HG03095 (cell line): ENCODE results near the gene SLC22A15.
A peak's percentile ranks its signal among the peaks of the same experiment; 100 is the strongest.

Experiments
- ATAC-seq: cut with Tn5 transposase; IDR thresholded peaks from one replicate; pipeline ENCODE4 v1.9.1; 2021; ENCODE audit warnings: moderate library complexity; ENCODE audit not compliant: unreplicated experiment

The SLC22A15 gene

GRCh38 chr1:116099379-116099778 lies 123.1 kb downstream of the SLC22A15 start:
- ATAC-seq = no peak

- no peak for ATAC-seq
These were observed 123.6 kb downstream of the SLC22A15 start for GRCh38 chr1:116099919-116100318.

GRCh38 chr1:116104667-116105066 lies 128.4 kb downstream of the SLC22A15 start:
- ATAC-seq = no peak

DNA sequence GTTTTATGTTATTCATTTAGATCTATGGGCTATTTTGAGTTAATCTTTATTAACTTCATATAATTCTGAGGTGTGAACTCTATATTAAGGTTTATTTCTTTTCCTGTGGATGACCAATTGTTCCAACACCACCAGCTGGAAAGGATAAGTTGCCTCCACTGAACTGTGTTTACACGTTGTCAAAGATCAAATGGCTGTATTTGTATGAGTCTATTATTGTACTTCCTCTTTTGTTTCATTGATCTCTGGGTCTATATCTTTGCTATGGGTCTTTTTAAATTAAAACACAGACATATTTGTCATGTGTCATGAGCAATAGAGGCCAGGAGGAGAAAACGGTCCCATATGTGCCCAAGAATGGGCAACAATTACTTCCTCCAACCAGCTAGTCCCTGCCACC lies 129.7 kb downstream of the SLC22A15 start:
- no peak for ATAC-seq

- ATAC-seq = no peak
These were observed 130.3 kb downstream of the SLC22A15 start for GRCh38 chr1:116106646-116107045.

GRCh38 chr1:116107371-116107770 lies 131.1 kb downstream of the SLC22A15 start:
- no peak for ATAC-seq

DNA sequence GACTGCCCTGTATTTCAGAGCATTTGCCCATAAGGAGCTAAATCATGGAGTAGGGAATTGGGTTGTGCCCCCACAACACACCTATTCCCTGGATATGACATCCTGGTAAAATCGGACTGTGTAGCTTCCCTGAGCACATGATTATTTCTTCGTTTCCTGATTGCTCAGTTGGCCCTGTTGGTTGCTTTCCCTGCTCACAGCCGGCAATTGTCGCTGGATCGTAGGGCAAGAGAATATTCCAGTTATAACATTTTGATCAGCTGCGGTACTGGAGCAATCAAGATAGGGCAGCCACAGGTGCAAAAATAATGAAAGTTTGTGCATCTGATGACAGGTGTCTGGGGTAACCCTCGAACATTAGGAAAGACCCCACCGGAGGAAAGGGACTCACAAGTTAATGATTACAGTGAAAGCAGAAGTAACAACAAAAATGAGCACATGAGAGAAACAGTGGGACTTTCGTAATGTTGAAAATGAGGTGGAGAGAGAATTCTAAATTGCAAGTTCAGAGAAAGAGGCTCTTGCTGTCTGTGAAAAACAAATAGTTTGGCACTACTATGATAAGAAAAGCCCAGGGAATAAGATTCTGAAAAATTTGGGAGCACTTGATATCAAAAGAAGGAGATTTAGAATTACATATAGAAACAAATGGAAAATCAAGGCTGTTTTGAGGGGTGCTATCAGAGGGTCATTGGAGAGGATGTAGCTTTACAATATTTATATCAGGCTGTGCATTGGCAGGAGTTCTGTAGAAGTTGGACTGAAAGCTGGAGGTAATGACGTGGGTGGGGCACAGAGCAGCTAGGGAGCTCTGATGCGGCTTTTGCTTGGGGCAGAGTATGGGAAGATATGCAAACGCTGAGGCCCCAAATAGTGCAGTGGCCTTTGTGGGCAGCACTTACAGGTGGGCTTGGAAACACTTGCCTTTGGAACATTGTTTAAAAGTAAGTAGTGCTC lies 134.5 kb downstream of the SLC22A15 start, which contains the start of gene MAB21L3:
Gene MAB21L3, plus strand, starts transcription at position 833 of the 957 bp plus-strand sequence. CDS start 1,217 bp downstream, outside the sequence.
- peak; percentile 60 for ATAC-seq

GRCh38 chr1:116111524-116112021 lies 135.3 kb downstream of the SLC22A15 start:
- no peak for ATAC-seq

GRCh38 chr1:116112388-116113140 lies 136.3 kb downstream of the SLC22A15 start:
- ATAC-seq = no peak

DNA sequence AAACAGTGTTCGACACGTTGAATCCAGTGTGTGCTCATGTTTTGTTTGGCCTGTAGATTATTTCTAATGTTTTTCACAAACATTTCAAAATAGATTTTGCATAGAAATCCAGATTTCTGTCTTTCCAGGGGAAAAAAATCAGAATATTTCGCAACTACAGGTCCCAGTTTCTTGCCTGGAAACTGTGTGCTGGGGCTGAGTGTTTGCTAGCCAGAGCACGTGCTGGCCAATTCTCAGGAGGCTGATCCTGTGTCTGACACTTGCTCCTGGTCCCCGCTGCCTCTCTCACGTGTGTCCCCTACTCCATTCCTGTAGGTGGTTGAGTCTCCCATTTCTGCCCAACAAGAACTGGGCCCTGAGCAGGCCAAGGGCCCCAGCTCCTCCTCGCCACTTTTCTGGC lies 137.3 kb downstream of the SLC22A15 start:
- ATAC-seq = no peak

- no peak for ATAC-seq
These were observed 139.4 kb downstream of the SLC22A15 start for GRCh38 chr1:116115476-116116439.

DNA sequence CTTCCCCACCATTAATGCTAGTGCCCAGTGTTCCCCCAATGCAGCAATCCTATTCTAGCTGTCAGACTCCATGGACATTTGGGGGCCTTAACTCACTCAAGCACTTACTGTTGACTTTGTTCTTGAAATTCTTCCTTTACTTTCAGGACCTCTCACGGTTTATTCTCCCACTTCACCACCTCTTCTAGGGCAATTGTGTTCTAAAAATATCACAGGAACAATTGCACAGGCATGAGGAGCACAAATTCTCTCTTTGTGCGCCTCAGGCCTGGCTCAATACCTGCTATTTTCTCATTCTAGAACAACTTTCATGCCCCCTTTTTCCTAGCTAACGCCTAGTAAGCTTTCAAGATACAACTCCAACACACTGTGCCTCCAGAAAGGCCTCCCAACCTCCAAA lies 142.2 kb downstream of the SLC22A15 start:
- ATAC-seq = no peak
